ENCODE results near the gene PCDHGB1. TPM values are rescaled to one million over a fixed set of nuclear protein-coding genes. Genes with fewer than 3 reads are reported as not detected.
A peak's percentile ranks its signal among the peaks of the same experiment; 100 is the strongest.
"Not testable (repeated sequence)": the region's sequence is repeated elsewhere in the genome, so short reads cannot be mapped to it uniquely, and the experiment has no call there.

The PCDHGB1 gene
- 1 to 10 TPM in 4 of 6 donors, under 1 TPM in 2; 0.76 to 6.3 (median 1.3) TPM for total RNA-seq

DNA sequence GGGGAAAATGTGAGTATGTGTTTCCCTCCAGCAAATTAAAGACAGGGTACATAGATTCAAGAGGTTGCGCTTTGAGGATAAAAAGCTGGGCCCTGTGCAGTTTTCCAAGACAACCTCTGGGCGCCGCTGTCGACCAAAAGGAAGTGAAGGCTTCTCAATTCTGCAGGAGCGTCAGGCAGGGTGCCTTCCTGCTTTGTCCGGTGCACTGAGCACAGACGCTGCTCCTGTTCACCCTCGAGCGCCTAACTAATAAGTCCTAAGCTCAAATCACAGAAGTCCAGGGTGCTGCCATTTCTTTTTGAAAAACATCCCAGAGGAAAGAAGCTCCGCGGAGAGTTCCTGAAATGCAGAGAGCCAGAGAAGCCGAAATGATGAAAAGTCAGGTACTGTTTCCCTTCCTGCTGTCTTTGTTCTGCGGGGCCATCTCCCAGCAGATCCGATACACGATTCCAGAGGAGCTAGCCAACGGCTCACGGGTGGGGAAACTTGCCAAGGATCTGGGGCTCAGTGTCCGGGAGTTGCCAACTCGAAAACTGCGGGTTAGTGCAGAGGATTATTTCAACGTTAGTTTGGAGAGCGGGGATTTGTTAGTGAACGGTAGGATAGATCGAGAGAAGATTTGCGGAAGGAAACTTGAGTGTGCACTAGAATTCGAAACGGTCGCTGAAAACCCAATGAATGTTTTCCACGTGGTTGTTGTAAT lies at the start of gene PCDHGB1:
Gene PCDHGB1, plus strand, starts transcription at position 183 of the 703 bp plus-strand sequence. Its CDS starts 162 bp downstream, at position 345.
- H3K36me3 ChIP-seq = no peaks in the 10 kb centered on the region
- peak within 1 kb of the TSS in 2 of 4 donors; percentile 15 to 19 for H3K4me3 ChIP-seq

DNA sequence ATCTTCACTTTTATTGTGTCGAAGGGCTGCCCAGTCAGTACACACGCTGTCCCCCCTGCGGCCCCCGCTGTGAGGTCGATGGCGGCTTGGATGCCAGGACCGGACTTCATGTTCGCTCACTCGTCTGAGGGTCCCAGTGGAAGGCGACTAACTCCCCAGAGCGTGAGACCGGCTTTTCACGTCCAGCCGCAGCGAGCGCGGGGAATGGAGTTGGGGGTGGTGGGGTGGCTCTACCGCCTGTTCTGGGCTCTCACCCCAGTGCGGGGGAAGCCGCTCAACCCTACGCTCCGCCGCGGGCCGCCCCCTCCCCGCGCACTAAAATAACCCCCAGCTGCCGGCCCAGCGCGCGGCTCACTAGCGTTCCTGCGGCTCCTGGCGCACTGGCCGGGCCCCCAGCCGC lies 46.1 kb upstream of the PCDHGB1 start, which contains the start of gene SLC25A2:
Gene SLC25A2, minus strand, starts transcription at position 294 of the 400 bp plus-strand sequence. Its CDS starts 184 bp downstream, at position 110.
- TF ChIP-seq, protein P1, sequence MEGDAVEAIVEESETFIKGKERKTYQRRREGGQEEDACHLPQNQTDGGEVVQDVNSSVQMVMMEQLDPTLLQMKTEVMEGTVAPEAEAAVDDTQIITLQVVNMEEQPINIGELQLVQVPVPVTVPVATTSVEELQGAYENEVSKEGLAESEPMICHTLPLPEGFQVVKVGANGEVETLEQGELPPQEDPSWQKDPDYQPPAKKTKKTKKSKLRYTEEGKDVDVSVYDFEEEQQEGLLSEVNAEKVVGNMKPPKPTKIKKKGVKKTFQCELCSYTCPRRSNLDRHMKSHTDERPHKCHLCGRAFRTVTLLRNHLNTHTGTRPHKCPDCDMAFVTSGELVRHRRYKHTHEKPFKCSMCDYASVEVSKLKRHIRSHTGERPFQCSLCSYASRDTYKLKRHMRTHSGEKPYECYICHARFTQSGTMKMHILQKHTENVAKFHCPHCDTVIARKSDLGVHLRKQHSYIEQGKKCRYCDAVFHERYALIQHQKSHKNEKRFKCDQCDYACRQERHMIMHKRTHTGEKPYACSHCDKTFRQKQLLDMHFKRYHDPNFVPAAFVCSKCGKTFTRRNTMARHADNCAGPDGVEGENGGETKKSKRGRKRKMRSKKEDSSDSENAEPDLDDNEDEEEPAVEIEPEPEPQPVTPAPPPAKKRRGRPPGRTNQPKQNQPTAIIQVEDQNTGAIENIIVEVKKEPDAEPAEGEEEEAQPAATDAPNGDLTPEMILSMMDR (IDR thresholded peaks at IDR 0.05) = no peak
- Histone ChIP-seq H3K4me1 (no peaks in the 10 kb centered on the region), H3K9me3 (peaks cover 78 to 99% (median 93%) of the 10 kb centered on the region in 4 donors), H3K4me3 (no peak within 1 kb of the TSS), H3K27ac (no peak within 1 kb of the TSS), H3K27me3 (no peaks in the 10 kb centered on the region), H3K36me3 (no peaks in the 10 kb centered on the region)
- ATAC-seq (ENCODE audit: low FRiP score in 2 of 2) (no peak), DNase-seq (peak in 1 of 2 donors; percentile 67)
- WGBS, 2 donors = 46 to 67% methylated on average over 21 to 25 of the region's 36 CpGs

More for the DNA sequence above, at the start of gene PCDHGB1:
- Histone ChIP-seq H3K4me1 (peaks cover 0 to 3% (median 0%) of the 10 kb centered on the region in 4 donors), H3K9me3 (peaks cover 20 to 72% (median 46%) of the 10 kb centered on the region in 4 donors), H3K27me3 (no peaks in the 10 kb centered on the region), H3K27ac (no peak within 1 kb of the TSS)
- ATAC-seq (ENCODE audit: low FRiP score in 2 of 2) = no peak
- TF ChIP-seq EP300 (IDR thresholded peaks at IDR 0.05) = no peak
- TF ChIP-seq, protein P1 (IDR thresholded peaks at IDR 0.05) = peak in 2 of 6 experiments; percentile 17 to 24
- DNase-seq = no peak
- WGBS, 2 donors = 23 to 27% methylated on average over 29 of the region's 29 CpGs

DNA sequence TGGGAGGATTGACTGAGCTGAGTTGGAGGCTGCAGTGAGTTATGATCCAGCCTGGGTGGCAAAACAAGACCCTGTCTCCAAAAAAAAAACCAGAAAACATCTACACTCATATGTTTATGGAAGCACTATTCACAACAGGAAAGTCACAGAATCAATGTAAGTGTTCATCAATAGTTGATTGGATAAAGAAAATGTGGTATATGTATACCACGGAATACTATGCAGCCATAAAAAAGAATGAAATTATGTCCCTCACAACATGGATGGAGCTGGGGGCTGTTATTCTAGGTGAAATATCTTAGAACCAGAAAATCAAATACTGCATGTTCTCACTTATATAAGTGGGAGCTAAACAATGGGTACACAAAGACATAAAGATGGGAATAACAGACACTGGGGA lies 43.3 kb upstream of the PCDHGB1 start:
- Histone ChIP-seq H3K9me3 (peaks cover 69 to 99% (median 98%) of the 10 kb centered on the region in 4 donors), H3K4me3 (no peak overlapping the region), H3K27ac (no peak overlapping the region), H3K27me3 (no peaks in the 10 kb centered on the region), H3K36me3 (no peaks in the 10 kb centered on the region), H3K4me1 (no peaks in the 10 kb centered on the region)
- no peak for DNase-seq
- WGBS, 2 donors = 96 to 100% methylated on average over 1 of the region's 1 CpG
- ATAC-seq (ENCODE audit: low FRiP score in 2 of 2) = no peak
- TF ChIP-seq, protein P1 (IDR thresholded peaks at IDR 0.05) = no peak
- TF ChIP-seq POLR2AphosphoS5 (IDR thresholded peaks at IDR 0.05) (no peak), EP300 (IDR thresholded peaks at IDR 0.05) (no peak), POLR2A (IDR thresholded peaks at IDR 0.05) (no peak)

DNA sequence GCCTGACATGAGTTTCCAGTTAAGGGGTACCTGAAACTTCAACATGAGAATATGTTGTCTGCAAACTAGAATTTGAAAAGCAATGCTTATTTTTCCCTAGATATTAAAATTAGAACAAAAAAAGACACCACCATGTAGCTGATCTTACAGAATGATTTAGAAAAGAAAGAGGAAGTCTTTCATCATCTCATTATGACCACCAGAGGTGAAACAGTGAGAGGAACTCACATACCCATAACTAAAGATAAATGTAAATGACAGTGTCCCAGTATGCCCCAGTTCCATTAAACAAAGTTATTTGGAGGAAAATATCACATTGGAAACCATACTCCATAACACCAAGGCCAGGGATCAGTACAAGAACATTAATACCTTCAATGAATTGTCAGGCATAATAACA lies 36.2 kb upstream of the PCDHGB1 start:
- ATAC-seq (ENCODE audit: low FRiP score in 2 of 2) = no peak
- no peak overlapping the region for H3K4me3 ChIP-seq
- H3K4me1 ChIP-seq = no peaks in the 10 kb centered on the region
- peaks cover 0 to 32% (median 16%) of the 10 kb centered on the region in 4 donors for H3K36me3 ChIP-seq
- H3K27me3 ChIP-seq = no peaks in the 10 kb centered on the region
- no peak for DNase-seq
- H3K27ac ChIP-seq = no peak overlapping the region
- peaks cover 84 to 100% (median 99%) of the 10 kb centered on the region in 4 donors for H3K9me3 ChIP-seq
- TF ChIP-seq POLR2AphosphoS5 (IDR thresholded peaks at IDR 0.05) = no peak
- no peak for TF ChIP-seq POLR2A (IDR thresholded peaks at IDR 0.05)
- no peak for TF ChIP-seq EP300 (IDR thresholded peaks at IDR 0.05)
- TF ChIP-seq, protein P1 (IDR thresholded peaks at IDR 0.05) = no peak

DNA sequence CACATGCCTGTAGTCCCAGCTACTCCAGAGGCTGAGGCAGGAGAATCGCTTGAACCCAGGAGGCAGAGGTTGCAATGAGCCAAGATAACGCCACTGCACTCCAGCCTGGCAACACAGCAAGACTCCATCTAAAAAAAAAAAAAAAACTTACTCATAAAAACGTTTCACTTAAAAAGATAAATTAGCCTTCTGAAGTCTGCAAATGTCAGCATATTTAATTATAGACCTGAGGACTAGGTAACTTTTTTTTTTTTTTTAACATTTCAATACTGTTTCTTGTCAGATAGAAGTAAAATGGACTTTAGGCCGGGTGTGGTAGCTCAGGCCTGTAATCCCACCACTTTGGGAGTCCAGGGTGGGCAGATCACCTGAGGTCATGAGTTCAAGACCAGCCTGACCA lies 32.9 kb upstream of the PCDHGB1 start:
- peaks cover 0 to 43% (median 20%) of the 10 kb centered on the region in 4 donors for H3K36me3 ChIP-seq
- 84 to 89% methylated on average over 4 of the region's 4 CpGs for WGBS, 2 donors
- H3K27me3 ChIP-seq; H3K27ac ChIP-seq; H3K4me1 ChIP-seq; DNase-seq; ATAC-seq (ENCODE audit: low FRiP score in 2 of 2); H3K4me3 ChIP-seq: not testable (repeated sequence)
- peaks cover 80 to 96% (median 94%) of the 10 kb centered on the region in 4 donors for H3K9me3 ChIP-seq
